Hematopoietic multipotent progenitor cell treated with erythropoietin and hydrocortisone succinate and interleukin-3 and kit ligand, for 15 days (in vitro differentiated cells): ENCODE data around the gene BBS1.
"Not testable (repeated sequence)": the region's sequence is repeated elsewhere in the genome, so short reads cannot be mapped to it uniquely, and the experiment has no call there.

Experiments used
- DNase-seq: peaks from one replicate; pipeline ENCODE4 v3.0.0-alpha.2; 2015; ENCODE audit warnings: low spot score

The BBS1 gene

DNA sequence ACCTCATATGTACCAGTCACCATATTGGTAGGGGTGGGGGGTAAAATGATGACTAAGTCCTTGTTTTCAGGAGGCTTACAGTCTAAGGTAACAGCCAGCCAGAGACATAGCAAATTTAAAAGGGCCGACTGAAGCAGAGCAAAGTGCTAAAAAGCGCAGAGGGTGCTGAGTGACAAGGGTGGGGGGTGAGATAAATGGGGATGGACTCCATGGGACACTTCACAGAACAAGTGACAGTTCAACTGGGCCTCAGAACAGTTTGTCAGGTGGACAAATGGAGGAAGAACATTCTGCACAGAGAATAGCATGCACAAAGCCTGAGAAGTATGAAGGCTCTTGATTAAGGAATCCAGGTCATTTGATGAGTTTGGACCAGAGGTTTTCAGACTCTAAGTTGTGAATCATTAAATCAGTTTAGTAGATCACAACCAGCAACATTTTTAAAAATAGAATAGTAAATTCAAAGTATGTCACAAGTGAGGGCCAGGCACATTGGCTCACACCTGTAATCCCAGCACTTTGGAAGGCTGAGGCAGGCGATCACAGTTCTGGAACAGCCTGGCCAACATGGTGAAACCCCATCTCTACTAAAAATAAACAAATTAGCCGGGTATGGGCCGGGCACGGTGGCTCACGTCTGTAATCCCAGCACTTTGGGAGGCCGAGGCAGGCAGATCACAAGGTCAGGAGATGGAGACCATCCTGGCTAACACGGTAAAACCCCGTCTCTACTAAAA is 14.0 kb downstream of the BBS1 start:
- no peak for DNase-seq

DNA sequence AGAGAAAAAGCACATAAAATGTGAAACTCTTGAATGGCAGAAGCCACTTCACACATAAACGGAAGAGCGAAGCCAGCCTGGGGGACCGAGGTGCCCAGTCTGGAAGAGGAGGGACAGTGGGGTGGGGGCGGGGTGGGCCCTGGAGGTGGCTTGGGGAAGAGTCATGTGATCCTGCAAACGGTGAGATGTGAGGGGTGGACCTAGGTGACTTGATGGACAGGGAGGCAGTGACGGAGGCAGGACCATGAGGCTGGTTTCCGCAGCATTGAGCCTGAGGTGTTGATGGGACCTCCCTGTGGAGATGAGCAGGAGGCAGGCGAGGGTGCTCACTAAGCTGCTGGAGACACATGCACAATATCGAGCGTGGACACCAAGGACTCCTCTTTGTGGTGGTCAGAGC is 18.6 kb downstream of the BBS1 start:
- no peak for DNase-seq

DNA sequence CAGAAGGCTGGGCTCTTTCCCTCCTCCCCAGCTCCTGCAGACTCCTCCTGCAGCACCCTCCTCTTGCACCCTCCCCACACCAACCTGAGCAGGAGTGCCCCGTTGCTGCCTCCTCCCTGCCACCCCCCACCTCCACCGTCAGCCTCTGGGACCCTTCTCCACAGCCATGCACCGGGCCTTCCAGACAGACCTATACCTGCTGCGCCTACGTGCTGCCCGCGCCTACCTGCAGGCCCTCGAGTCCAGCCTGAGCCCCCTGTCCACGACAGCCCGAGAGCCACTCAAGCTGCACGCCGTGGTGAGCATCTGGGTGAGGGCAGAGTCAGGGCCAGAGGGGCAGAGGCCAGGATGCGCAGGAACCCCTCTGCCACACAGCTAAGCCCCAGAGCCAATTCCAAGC is 19.2 kb downstream of the BBS1 start:
- no peak for DNase-seq

DNA sequence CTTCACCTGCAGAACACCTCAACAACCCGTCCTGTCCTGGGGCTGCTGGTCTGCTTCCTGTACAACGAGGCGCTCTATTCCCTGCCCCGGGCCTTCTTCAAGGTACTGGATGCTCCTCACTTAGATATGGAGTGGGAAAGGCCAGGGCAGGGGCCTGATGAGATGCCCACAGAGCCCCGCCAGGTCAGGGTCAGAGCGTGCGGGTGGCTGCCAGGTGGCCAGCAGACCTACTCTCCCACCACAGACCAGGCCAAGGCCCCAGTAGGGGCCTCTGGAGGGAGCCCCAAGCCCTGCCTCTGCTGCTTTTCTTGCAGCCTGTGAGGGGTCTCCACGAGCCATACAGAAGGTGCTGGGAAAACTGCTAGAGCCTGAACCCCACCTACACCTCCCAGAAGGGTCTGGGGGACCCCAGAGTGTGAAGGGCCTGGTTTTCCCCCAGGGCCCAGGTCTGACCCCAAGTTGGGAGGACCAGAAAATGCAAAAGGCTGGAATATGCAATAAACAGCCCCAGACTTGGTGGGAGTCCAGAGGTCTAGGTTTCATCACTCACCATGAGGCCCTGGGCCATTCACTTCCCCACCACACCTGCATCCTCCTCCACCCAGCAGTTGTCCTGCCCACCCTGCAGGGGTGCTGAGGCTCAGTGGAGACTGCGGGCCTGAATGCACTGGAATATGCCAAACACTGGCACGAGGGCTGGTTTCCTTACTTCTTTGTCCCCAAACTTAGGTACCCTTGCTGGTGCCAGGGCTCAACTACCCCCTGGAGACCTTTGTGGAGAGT is 20.7 kb downstream of the BBS1 start:
- no peak for DNase-seq

DNA sequence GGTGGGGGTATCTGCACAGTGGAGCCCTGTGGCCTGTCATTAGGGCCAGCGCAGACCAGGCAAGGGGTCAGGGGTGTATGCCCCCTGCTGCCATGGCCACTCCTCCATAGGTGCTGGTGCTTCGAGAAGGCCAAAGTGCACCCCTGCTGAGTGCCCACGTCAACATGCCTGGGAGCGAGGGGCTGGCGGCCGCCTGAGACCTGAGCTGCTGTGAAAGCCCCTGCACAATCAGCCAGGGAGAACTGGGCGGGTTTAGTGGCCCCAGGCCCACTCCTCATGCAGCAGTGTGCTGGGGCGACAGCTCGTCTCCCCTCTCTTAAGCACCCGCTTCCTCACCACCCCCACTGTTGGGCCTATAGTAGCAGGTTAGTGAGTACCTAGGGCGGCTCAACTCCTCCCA is 21.4 kb downstream of the BBS1 start:
- no peak for DNase-seq

DNA sequence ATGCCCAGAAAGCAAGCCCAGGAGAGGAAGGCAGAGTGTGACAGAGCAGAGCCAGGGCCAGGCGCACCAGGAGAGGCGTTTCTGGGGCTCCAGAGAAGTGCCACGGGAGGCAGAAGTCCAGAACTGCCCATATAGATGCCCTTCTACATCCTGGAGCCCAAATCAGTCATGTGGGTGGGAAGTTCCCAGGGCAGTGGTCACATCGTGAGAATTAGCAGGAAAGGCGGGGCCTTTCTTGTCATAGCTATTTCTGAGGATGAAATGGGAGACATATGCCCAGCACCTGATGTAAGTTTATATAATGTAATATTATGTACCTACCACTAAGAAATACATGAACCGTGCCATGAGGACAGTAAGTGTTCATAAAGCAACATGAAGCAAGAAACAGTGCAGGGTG is 22.3 kb downstream of the BBS1 start:
- no peak for DNase-seq

DNA sequence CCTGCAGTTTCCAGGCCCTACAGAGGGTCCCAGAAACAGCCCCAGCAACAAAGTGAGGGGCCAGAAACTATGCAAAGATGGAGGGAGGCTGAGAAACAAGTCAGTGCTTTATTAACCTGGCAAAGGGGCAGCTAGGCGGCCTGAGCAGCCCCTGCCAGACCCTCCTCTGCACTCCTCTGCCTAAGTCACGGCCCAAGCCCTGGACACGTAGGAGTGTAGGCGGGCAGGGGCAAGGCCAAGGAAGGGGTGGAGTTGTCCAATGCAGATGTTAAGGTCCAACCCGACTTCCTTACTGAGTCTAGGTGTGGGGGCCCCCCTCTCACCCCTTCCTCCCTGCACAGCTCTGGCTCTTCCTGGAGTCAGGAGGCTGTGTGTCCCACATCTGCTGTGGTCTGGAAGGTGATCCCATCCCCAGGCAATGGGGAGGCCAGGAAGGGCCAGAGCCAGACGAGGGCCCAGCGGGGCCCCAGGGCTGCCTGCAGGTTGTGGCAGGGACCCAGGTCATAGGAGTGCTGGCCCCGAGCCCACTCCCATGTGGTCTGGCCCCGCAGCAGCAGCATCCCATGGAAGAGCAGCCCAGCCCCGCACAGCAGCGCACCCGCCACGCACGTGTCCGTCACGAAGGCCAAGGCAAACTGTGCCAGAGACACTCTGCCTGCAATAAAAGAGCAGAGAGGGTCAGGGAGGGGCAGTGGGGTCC is 28.9 kb downstream of the BBS1 start:
- DNase-seq = no peak

DNA sequence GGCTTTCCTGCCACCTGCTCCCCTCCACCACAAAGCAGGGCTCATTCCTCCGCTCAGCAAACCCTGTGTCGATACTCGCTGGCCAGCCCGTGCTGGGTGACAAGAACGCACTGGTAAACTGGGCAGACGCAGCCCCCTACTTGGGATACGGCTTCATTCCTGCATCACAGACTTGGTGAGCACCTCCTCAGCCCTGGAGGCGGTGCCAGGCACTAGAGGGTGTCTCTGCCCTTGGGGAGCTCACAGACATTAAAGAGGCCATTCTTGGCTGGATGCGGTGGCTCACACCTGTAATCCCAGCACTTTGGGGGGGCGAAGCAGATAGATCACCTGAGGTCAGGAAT is 29.4 kb downstream of the BBS1 start:
- DNase-seq = no peak

DNA sequence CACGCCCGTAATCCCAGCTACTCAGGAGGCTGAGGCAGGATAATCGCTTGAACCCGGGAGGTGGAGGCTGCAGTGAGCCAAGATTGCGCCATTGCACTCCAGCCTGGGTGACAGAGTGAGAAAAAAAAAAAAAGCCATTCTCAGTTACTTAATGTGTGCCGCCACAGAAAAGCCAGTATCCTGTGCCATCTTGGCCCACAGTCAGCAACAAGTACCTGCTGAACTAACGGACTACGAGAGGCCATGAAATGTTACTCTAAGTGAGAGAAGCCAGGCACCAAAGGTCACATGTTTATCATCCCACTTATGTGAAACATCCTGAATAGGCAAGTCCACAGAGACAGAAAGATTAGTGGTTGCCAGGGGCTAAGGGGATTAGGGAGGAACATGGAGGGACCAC is 30.2 kb downstream of the BBS1 start:
- DNase-seq = not testable (repeated sequence)

DNA sequence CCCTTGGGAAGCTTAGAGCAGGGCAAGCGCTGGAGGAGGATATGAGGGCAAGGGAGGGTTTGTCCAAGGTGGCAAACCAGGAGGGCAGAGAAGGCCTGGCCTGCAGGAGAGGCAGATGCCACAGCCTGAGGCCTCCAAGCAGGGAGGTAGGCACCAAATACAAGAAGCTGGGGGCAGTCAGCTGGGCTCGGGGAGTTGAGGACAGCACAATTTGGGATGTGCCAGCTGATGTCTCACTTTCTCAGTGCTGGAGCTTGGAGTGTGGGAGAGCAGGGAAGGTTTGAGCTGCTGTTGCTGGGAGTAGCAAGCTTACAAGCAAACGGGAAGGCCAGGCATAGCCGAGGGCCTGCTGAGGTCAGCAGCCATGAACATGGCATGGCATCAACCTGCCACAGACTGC is 31.5 kb downstream of the BBS1 start:
- DNase-seq = no peak

DNA sequence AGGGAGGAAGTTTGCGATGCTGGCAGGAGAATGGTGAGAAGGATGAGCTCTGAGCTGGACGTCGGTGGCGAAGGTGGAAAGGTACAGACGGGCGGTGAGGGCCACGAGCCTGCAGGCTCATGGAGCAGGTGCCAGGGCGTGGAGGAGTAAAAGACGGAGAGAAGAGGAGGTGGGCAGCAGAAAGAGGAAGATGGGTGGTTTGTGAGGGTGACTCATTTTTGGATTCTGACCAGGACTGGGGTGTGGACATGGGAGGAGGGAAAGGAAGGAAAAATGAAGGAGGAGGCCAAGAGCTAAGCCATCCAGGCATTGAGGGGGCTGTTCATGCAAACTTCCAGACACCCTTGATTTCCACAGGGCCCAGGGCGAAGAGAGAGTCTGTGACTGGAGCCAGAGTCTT is 31.9 kb downstream of the BBS1 start:
- DNase-seq = no peak

DNA sequence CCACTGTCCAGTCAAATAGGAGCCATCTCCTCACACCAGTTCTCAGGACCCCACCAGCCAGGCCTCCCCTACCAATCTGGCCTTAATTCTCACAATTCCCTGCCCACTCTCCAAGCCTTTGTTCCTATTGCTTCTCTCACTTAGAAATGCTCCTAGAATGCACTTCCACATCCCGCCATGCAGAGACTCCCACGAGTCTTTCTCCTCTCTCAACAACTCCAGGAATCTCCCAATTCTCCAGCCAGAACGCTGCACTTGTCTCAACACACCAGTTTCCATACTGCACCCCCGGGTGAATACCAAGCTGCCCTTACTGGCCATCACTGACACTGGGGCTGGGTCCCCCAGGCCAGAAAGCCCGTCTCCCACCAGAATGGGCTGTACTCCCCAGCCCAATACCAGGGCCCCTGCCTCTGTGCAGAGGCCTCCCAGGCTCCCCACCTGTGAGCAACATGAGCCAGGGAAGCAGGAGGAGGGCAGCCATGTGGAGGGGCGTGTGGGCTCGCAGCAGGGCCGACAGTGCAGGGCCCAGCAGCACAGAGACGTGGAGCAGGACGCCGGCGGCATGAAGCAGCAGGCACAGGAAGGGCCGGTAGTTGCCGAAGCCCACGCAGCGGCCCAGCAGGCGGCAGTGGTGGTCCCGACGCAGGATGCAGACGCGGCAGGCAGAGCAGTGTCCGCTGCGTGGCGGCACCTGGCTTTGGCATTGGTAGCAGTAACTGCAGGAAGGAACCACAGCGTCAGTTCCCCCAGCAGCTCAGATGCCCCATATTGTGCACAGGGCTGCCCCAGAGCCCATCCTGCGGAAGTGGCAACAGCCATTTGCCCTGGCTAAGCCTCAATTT is 33.0 kb downstream of the BBS1 start:
- peak; percentile 39 for DNase-seq

DNA sequence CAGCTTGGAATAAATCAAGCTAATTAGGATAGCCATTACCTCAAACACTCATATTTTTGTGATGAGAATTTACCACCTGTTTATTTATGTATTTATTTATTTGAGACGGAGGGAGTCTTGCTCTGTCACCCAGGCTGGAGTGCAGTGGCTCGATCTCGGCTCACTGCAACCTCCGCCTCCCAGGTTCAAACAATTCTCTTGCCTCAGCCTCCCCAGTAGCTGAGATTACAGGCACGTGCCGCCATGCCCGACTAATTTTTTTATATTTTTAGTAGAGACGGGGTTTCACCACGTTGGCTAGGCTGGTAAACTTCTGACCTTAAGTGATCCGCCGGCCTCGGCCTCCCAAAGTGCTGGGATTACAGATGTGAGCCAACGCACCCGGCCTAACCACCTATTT is 34.5 kb downstream of the BBS1 start:
- not testable (repeated sequence) for DNase-seq

DNA sequence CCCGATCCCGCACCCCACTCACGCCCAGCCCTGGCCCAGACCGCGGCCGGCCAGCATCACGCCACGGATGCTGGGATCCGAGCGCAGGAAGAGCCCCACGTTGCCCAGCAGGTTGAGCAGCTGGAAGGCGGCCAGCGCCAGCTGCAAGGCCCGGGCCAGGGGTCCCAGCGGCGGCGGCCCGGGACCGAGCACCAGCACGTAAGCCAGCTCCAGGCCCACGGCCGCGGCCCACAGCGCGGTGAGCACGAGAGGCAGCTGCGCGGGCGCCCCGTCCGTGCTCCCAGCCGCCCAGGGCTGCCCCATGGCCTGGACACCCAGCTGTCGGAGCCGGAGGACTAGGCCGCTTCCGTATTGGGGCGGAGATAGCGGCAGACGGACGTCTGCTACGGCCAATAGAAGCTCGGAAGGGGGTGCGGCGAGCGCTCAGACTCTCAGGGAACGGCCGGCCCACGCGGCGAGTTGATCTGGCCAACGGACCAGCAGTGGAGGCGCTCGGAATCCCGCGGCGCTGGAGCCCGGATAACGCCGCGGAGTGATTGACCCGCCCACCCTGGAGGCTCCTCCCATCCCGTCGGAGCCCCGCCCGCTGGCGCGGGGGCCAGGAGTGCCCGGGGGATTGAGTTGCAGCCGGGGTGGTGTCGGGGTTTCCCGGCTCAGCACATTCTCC is 35.4 kb downstream of the BBS1 start, which contains the start of gene ZDHHC24:
TSS of gene ZDHHC24 (minus strand) at position 348 of the 667 bp plus-strand sequence. CDS start at position 303, 45 bp downstream.
- DNase-seq = peak; percentile 91

DNA sequence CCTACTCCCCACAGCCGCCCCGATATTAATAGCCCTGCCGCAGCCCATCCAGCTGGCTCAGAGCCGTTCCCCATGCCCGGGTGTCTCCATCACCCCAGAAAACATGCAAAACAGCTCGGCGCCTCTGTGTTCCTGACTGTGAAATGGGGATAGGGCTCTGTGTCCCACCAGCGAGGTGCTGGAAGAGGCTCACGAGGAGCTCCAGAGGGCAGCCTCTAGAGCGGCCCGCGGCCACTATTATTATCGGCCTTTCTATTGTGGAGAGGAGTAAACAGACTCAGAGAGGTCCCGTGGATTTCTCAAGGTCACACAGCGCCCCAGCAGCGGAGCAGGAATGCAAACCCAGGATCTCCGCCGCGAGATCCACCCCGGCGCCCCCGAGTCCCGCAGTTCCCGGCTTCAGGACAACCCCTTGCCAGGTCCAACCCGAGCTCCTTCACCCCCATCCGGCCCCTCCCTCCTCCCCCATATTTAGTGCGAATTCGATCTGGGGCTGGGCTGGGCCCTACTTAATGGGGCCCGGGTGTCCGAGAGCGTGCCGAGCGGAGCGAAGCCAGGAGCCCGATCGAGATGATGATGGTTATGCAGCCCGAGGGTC is 36.0 kb downstream of the BBS1 start, which contains the start of gene ACTN3:
TSS of gene ACTN3 (plus strand) at position 536 of the 598 bp plus-strand sequence. CDS start at position 571, 35 bp downstream.
- no peak for DNase-seq

DNA sequence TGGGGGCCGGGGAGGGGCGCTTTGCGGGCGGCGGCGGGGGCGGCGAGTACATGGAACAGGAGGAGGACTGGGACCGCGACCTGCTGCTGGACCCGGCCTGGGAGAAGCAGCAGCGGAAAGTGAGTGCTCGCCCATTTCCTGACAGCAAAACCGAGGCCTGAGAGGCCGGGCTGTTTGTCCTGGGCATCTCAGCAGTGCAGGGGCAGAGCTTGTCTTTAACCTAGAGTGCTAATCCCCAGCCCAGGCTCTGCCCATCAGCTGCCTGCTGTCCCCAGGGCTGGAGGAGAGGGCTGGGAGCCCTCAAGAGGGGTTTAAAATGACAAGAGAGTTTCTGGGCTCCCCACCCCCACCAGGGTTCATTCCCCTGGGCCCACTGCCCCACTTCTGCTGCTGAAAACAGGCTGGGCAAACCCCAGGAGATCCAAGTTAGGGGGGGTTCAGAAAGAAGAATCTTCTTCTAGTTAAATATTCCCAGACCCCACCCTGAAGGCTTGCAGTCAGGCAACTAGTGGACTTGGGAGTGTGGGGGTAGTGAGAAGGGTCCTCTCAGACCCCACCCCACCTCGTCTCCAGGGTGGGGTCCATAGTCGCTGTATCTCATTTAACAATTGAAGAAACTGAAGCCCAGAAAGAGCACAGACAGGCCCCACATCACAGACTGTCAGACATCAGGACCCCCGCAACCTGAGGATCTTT is 36.7 kb downstream of the BBS1 start:
- DNase-seq = no peak

DNA sequence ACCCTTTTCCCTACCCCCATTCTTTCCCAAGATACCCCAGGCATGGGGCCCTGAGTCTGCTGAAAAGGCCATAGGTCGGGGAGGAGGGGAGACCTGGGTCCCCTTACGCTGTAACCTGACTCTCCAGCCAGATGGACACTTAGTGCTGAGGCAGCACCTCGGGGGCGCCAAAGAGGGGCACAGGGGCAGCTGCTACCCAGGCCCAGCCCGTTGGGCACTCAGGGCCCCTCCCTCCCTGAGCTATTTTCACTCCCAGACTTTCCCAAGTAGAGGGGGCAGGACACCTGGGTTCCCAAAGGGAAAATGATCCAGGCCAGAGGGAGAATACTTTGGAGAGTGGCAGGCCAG is 37.2 kb downstream of the BBS1 start:
- DNase-seq = no peak

DNA sequence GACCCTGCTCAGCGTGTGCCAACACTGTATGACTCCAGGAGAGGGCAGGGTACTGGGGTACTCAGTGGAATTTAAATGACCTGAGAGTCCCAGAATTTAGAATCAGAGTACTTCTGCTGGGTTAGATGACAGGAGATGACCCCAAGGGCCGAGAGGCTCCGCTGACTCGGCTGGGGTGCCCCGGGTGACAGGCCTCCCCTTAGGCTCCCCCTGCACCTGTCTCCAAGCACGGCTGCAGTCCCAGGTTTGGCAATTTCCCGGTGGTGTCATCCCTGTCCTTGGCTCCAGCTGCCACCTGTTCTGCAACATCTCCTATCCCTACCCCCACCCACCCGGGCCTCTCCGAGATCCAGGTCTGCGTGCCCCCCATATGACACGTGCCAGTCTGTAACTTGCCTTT is 37.6 kb downstream of the BBS1 start:
- DNase-seq = no peak

DNA sequence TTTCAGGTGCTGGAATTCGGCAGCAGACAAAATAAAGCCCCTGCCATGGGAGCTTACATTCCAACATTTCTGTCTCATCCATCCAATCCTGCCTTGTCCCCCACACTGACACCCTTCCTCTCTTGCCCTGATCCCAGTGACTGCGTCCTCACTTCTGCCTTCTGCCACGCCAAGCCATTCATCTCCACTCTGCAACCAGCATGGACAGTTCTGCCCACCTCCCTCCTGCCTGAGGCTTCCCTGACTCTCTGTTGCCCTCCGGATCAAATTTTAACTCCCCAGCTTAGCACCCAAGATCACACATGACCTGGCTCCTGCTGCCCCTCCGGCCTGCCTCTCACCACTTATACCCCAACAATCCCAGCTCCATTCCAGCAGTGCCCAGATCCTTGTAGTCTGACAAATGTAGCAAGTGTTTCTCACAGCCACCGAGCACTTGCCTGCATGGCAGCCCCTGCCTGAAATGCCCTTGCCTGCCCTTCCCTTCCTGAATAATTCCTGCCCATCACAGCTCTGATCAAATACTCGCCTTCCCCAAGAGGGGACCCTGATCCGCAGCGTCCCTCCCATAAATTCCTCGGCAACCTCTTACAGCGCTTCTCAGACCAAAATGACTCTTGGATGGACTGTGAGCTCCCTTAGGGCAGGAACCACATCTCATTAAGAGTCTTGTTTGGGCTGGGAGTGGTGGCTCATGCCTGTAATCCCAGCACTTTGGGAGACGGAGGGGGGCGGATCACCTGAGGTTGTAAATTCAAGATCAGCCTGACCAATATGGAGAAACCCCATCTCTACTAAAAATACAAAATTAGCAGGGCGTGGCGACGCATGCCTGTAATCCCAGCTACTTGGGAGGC is 38.6 kb downstream of the BBS1 start:
- DNase-seq = no peak

DNA sequence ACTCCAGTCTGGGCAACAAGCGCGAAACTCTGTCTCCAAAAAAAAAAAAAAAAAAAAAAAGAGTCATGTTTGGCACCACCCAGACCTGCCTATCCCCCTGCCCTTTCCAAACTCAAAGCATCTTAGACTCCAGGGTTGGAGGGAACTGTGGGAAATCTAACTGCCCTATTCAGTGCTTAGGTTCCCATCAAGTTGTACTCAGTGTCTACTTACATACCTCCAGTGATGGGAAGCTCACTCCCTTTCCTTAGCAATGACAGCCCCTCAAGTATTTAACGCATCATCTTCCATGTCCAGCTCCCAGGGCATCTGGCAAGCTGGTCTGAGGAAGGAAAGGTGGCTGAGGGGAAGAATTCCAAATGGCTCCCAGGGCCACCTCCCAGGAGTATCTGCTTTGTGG is 39.3 kb downstream of the BBS1 start:
- no peak for DNase-seq
